Mucosa of stomach (tissue), 1 donor: Measurements from ENCODE around the gene CAND2.
A peak's percentile ranks its signal among the peaks of the same experiment; 100 is the strongest.
"Not testable (repeated sequence)": the region's sequence is repeated elsewhere in the genome, so short reads cannot be mapped to it uniquely, and the experiment has no call there.

Experiments used
- H3K27me3 ChIP-seq: one replicate; pipeline ENCODE4 v1.7.0; 2013; ENCODE audit warnings: mild to moderate bottlenecking, low read length; ENCODE audit not compliant: control insufficient read depth, insufficient read depth
- H3K36me3 ChIP-seq: one replicate; pipeline ENCODE4 v1.7.0; 2013; ENCODE audit warnings: low read length; ENCODE audit not compliant: control insufficient read depth, insufficient read depth
- H3K4me1 ChIP-seq: one replicate; pipeline ENCODE4 v1.7.0; 2013; ENCODE audit warnings: mild to moderate bottlenecking, low read length; ENCODE audit not compliant: control insufficient read depth, insufficient read depth
- H3K4me3 ChIP-seq: one replicate; pipeline ENCODE4 v1.7.0; 2013; ENCODE audit warnings: low read length
- H3K9ac ChIP-seq: one replicate; pipeline ENCODE4 v1.7.0; 2013; ENCODE audit warnings: mild to moderate bottlenecking, low read length, moderate library complexity
- H3K9me3 ChIP-seq: one replicate; pipeline ENCODE4 v1.7.0; 2013; ENCODE audit warnings: mild to moderate bottlenecking, low read length, moderate library complexity; ENCODE audit not compliant: control insufficient read depth
- donor health status: Pancreatic carcinoma.

Gene CAND2

GRCh38 chr3:12839156-12839946 lies 42.9 kb downstream of the CAND2 start:
- H3K9ac ChIP-seq = peak overlapping the region; percentile 91
- H3K4me3 ChIP-seq = no peak overlapping the region
- H3K36me3 ChIP-seq = peaks cover 17% of the 10 kb centered on the region
- peaks cover 6% of the 10 kb centered on the region for H3K4me1 ChIP-seq
- H3K27me3 ChIP-seq = no peaks in the 10 kb centered on the region
- no peaks in the 10 kb centered on the region for H3K9me3 ChIP-seq

- not testable (repeated sequence) for H3K4me1 ChIP-seq, H3K9me3 ChIP-seq, H3K27me3 ChIP-seq
- H3K9ac ChIP-seq = peak overlapping the region; percentile 91
- H3K4me3 ChIP-seq = peak overlapping the region; percentile 99
- H3K36me3 ChIP-seq = peaks cover 17% of the 10 kb centered on the region
These were observed 43.7 kb downstream of the CAND2 start for GRCh38 chr3:12840148-12840547.

- Histone ChIP-seq H3K9me3 (no peaks in the 10 kb centered on the region), H3K4me3 (peak overlapping the region; percentile 99), H3K9ac (peak overlapping the region; percentile 91), H3K27me3 (no peaks in the 10 kb centered on the region), H3K36me3 (peaks cover 17% of the 10 kb centered on the region), H3K4me1 (peaks cover 6% of the 10 kb centered on the region)
These were observed 44.2 kb downstream of the CAND2 start for GRCh38 chr3:12840591-12841148.

DNA sequence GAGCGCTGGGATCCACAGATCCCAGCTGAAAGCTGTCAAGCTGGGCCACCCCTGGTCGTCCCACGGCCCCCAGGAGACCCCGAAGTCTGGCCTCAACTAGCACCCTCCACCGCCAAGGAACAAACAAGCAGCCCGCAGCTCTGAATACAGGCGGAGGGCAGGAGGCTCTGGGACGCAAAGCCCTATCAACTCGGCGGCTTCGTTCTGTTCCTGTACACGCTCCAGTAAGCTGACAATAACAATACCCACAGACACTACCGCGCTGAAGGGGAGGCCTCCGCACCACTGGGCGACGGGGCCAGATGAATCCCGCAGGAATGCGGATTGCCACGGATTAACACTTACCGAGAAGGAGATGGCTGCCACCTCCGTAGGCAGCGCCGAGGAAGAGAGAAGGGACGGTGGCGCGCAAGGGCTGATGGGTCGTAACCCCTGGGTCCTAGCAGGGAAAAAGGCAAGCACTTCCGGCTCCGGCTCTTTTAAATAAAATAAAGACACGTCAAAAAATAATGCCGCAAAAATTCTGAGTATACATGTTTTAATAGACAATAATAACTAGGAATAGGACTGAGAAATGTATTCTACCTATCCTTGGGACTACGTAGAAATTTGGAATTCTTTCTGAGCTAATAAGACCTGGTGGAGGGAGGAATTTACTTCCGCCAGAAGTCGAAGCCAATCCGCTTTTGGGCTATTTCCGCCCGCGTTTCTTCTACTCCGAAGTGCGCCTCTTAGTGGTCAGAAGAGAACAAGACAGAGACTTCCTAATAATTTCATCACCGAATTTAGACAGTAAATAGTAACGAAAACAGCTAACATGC lies 44.9 kb downstream of the CAND2 start, which contains the start of gene RPL32:
RPL32 (minus strand) TSS at position 417 of the 821 bp plus-strand sequence. CDS start 1,328 bp downstream, outside the sequence.
- H3K9ac ChIP-seq = peak within 1 kb of the TSS; percentile 91
- H3K9me3 ChIP-seq = no peaks in the 10 kb centered on the region
- peaks cover 16% of the 10 kb centered on the region for H3K36me3 ChIP-seq
- H3K27me3 ChIP-seq = no peaks in the 10 kb centered on the region
- H3K4me3 ChIP-seq = peak within 1 kb of the TSS; percentile 99
- peaks cover 6% of the 10 kb centered on the region for H3K4me1 ChIP-seq

- H3K36me3 ChIP-seq = peaks cover 12% of the 10 kb centered on the region
- no peaks in the 10 kb centered on the region for H3K9me3 ChIP-seq
- peaks cover 6% of the 10 kb centered on the region for H3K4me1 ChIP-seq
- H3K9ac ChIP-seq = peak overlapping the region; percentile 91
- H3K4me3 ChIP-seq = peak overlapping the region; percentile 99
- no peaks in the 10 kb centered on the region for H3K27me3 ChIP-seq
These were observed 45.5 kb downstream of the CAND2 start for GRCh38 chr3:12841970-12842328.

- peaks cover 6% of the 10 kb centered on the region for H3K4me1 ChIP-seq
- no peak overlapping the region for H3K4me3 ChIP-seq
- H3K36me3 ChIP-seq = peaks cover 10% of the 10 kb centered on the region
- H3K9ac ChIP-seq = no peak overlapping the region
- no peaks in the 10 kb centered on the region for H3K9me3 ChIP-seq
- no peaks in the 10 kb centered on the region for H3K27me3 ChIP-seq
These were observed 46.0 kb downstream of the CAND2 start for GRCh38 chr3:12842469-12842868.

DNA sequence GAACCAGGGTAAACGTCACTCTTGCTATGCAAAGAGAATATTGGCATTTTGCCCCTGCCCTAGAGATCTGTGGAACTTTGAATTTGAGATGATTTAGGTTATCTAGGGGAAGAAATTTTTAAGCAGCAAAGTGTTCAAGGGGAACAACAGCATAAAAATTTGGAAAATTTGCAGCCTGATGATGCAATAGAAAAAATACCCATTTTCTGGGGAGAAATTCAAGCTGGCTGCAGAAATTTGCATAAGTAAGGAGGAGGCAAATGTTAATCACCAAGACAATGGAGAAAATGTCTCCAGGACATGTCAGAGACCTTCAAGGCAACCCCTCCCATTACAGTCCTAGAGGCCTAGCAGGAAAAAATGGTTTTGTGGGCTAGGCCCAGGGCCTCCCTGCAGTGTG lies 49.3 kb downstream of the CAND2 start:
- no peaks in the 10 kb centered on the region for H3K27me3 ChIP-seq
- no peaks in the 10 kb centered on the region for H3K9me3 ChIP-seq
- no peak overlapping the region for H3K9ac ChIP-seq
- H3K36me3 ChIP-seq = no peaks in the 10 kb centered on the region
- no peaks in the 10 kb centered on the region for H3K4me1 ChIP-seq
- no peak overlapping the region for H3K4me3 ChIP-seq

GRCh38 chr3:12852201-12852600 lies 55.7 kb downstream of the CAND2 start:
- Histone ChIP-seq H3K36me3 (no peaks in the 10 kb centered on the region), H3K9ac (no peak overlapping the region), H3K4me1 (no peaks in the 10 kb centered on the region), H3K9me3 (no peaks in the 10 kb centered on the region), H3K4me3 (no peak overlapping the region), H3K27me3 (peaks cover 4% of the 10 kb centered on the region)

DNA sequence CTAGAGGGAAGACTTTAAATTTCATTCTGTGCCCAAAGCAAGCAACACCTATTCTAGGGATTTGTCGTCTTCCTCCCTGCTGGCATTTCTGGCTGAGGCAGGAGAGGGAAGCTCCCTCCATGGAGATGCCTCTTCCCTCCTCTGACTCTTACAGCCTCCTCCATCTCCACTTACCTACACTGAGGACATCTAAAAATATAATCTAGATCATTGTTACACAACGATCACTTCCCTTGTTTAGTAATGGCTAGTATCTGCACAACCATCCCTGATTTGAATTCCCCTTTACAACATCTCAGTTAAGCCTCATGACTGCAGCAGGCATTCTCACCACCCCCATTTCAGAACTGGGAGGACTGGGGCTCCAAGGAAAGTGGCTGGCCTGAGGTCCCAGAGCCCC lies 57.4 kb downstream of the CAND2 start:
- H3K9ac ChIP-seq, H3K4me3 ChIP-seq, H3K27me3 ChIP-seq, H3K9me3 ChIP-seq, H3K4me1 ChIP-seq, H3K36me3 ChIP-seq: not testable (repeated sequence)

DNA sequence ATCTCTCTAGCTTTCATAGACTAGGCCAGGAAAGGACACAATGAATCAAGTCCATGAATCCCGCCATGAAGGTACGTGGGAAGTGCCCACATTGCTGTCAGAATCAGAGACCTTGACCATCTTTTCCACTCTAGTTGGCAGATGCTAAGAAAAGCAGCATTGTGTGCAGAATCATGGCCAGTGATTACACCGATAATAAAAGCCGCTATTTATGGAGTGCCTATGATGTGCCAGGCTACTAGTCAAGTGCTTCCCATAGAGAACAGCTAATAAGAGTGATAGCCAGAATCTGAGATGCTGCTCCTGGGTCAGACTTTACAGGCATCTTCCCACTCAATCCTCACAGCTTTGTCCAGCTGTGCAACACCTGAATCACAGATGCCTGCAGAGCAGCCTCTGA lies 58.1 kb downstream of the CAND2 start:
- H3K4me1 ChIP-seq = no peaks in the 10 kb centered on the region
- no peaks in the 10 kb centered on the region for H3K9me3 ChIP-seq
- H3K4me3 ChIP-seq = no peak overlapping the region
- peaks cover 4% of the 10 kb centered on the region for H3K27me3 ChIP-seq
- no peak overlapping the region for H3K9ac ChIP-seq
- H3K36me3 ChIP-seq = no peaks in the 10 kb centered on the region

- no peaks in the 10 kb centered on the region for H3K36me3 ChIP-seq
- H3K27me3 ChIP-seq = peaks cover 4% of the 10 kb centered on the region
- no peaks in the 10 kb centered on the region for H3K4me1 ChIP-seq
- no peak overlapping the region for H3K4me3 ChIP-seq
- H3K9me3 ChIP-seq = no peaks in the 10 kb centered on the region
- H3K9ac ChIP-seq = no peak overlapping the region
These were observed 60.1 kb downstream of the CAND2 start for GRCh38 chr3:12856626-12857025.

- no peaks in the 10 kb centered on the region for H3K9me3 ChIP-seq
- no peak overlapping the region for H3K9ac ChIP-seq
- H3K27me3 ChIP-seq = peaks cover 4% of the 10 kb centered on the region
- no peaks in the 10 kb centered on the region for H3K4me1 ChIP-seq
- H3K4me3 ChIP-seq = no peak overlapping the region
- H3K36me3 ChIP-seq = no peaks in the 10 kb centered on the region
These were observed 63.4 kb downstream of the CAND2 start for GRCh38 chr3:12859840-12860239.
